ENCODE data around the gene PPM1F.

The PPM1F gene

GRCh38 chr22:21984793-21985192 lies 32.1 kb upstream of the PPM1F start:
- Mint-ChIP-seq H3K27me3 (no peaks in the 10 kb centered on the region), H3K4me1 (ENCODE audit: low read depth) (peaks cover 25% of the 10 kb centered on the region), H3K27ac (no peak overlapping the region), H3K4me3 (no peak overlapping the region), H3K9me3 (no peaks in the 10 kb centered on the region), H3K36me3 (ENCODE audit: low read depth) (peaks cover 21% of the 10 kb centered on the region)
- DNase-seq: no peak

- peak; percentile 93 for DNase-seq
- H3K9me3 Mint-ChIP-seq: no peaks in the 10 kb centered on the region
- H3K4me3 Mint-ChIP-seq: peak within 1 kb of the TSS; percentile 94
- peak within 1 kb of the TSS; percentile 92 for H3K27ac Mint-ChIP-seq
- H3K27me3 Mint-ChIP-seq: no peaks in the 10 kb centered on the region
- H3K36me3 Mint-ChIP-seq (ENCODE audit: low read depth): peaks cover 39% of the 10 kb centered on the region
- peaks cover 40% of the 10 kb centered on the region for H3K4me1 Mint-ChIP-seq (ENCODE audit: low read depth)
These were observed 29.8 kb upstream of the PPM1F start, which contains the start of gene TOP3B for GRCh38 chr22:21982338-21982965. TSS of gene TOP3B (minus strand) at chr22:21982787. CDS start at chr22:21975709, 7,078 bp downstream.

GRCh38 chr22:21981874-21982273 lies 29.2 kb upstream of the PPM1F start:
- Mint-ChIP-seq H3K27ac (peak overlapping the region; percentile 92), H3K4me3 (peak overlapping the region; percentile 94), H3K4me1 (ENCODE audit: low read depth) (peaks cover 41% of the 10 kb centered on the region), H3K36me3 (ENCODE audit: low read depth) (peaks cover 40% of the 10 kb centered on the region), H3K27me3 (no peaks in the 10 kb centered on the region), H3K9me3 (no peaks in the 10 kb centered on the region)
- DNase-seq: no peak

GRCh38 chr22:21980547-21980946 lies 27.9 kb upstream of the PPM1F start:
- Mint-ChIP-seq H3K27me3 (no peaks in the 10 kb centered on the region), H3K36me3 (ENCODE audit: low read depth) (peaks cover 54% of the 10 kb centered on the region), H3K4me3 (peak overlapping the region; percentile 94), H3K4me1 (ENCODE audit: low read depth) (peaks cover 43% of the 10 kb centered on the region), H3K9me3 (no peaks in the 10 kb centered on the region), H3K27ac (peak overlapping the region; percentile 92)
- no peak for DNase-seq

- H3K36me3 Mint-ChIP-seq (ENCODE audit: low read depth): peaks cover 71% of the 10 kb centered on the region
- no peak overlapping the region for H3K4me3 Mint-ChIP-seq
- peaks cover 43% of the 10 kb centered on the region for H3K4me1 Mint-ChIP-seq (ENCODE audit: low read depth)
- no peaks in the 10 kb centered on the region for H3K9me3 Mint-ChIP-seq
- no peak for DNase-seq
- H3K27me3 Mint-ChIP-seq: no peaks in the 10 kb centered on the region
- peak overlapping the region; percentile 68 for H3K27ac Mint-ChIP-seq
These were observed 26.1 kb upstream of the PPM1F start for GRCh38 chr22:21978564-21979386.

GRCh38 chr22:21977814-21978213 lies 25.2 kb upstream of the PPM1F start:
- H3K27ac Mint-ChIP-seq: peak overlapping the region; percentile 68
- H3K4me3 Mint-ChIP-seq: no peak overlapping the region
- H3K4me1 Mint-ChIP-seq (ENCODE audit: low read depth): peaks cover 43% of the 10 kb centered on the region
- no peaks in the 10 kb centered on the region for H3K9me3 Mint-ChIP-seq
- DNase-seq: no peak
- H3K36me3 Mint-ChIP-seq (ENCODE audit: low read depth): peaks cover 81% of the 10 kb centered on the region
- no peaks in the 10 kb centered on the region for H3K27me3 Mint-ChIP-seq

- Mint-ChIP-seq H3K27me3 (no peaks in the 10 kb centered on the region), H3K9me3 (no peaks in the 10 kb centered on the region), H3K27ac (no peak overlapping the region), H3K36me3 (ENCODE audit: low read depth) (peaks cover 88% of the 10 kb centered on the region), H3K4me3 (no peak overlapping the region), H3K4me1 (ENCODE audit: low read depth) (peaks cover 28% of the 10 kb centered on the region)
- no peak for DNase-seq
These were observed 23.3 kb upstream of the PPM1F start for GRCh38 chr22:21975854-21976345.

- H3K4me3 Mint-ChIP-seq: no peak overlapping the region
- peaks cover 90% of the 10 kb centered on the region for H3K36me3 Mint-ChIP-seq (ENCODE audit: low read depth)
- no peak for DNase-seq
- no peaks in the 10 kb centered on the region for H3K9me3 Mint-ChIP-seq
- H3K27me3 Mint-ChIP-seq: no peaks in the 10 kb centered on the region
- H3K27ac Mint-ChIP-seq: no peak overlapping the region
- peaks cover 22% of the 10 kb centered on the region for H3K4me1 Mint-ChIP-seq (ENCODE audit: low read depth)
These were observed 22.6 kb upstream of the PPM1F start for GRCh38 chr22:21975273-21975672.

- Mint-ChIP-seq H3K4me3 (no peak overlapping the region), H3K36me3 (ENCODE audit: low read depth) (peaks cover 85% of the 10 kb centered on the region), H3K27ac (no peak overlapping the region), H3K27me3 (no peaks in the 10 kb centered on the region), H3K4me1 (ENCODE audit: low read depth) (peaks cover 16% of the 10 kb centered on the region), H3K9me3 (no peaks in the 10 kb centered on the region)
- no peak for DNase-seq
These were observed 21.5 kb upstream of the PPM1F start for GRCh38 chr22:21974058-21974649.

GRCh38 chr22:21972806-21973205 lies 20.2 kb upstream of the PPM1F start:
- peaks cover 88% of the 10 kb centered on the region for H3K36me3 Mint-ChIP-seq (ENCODE audit: low read depth)
- H3K4me3 Mint-ChIP-seq: no peak overlapping the region
- H3K27ac Mint-ChIP-seq: no peak overlapping the region
- no peak for DNase-seq
- no peaks in the 10 kb centered on the region for H3K9me3 Mint-ChIP-seq
- no peaks in the 10 kb centered on the region for H3K27me3 Mint-ChIP-seq
- H3K4me1 Mint-ChIP-seq (ENCODE audit: low read depth): peaks cover 5% of the 10 kb centered on the region

- DNase-seq: peak; percentile 72
- Mint-ChIP-seq H3K4me3 (no peak overlapping the region), H3K27ac (no peak overlapping the region), H3K36me3 (ENCODE audit: low read depth) (peaks cover 88% of the 10 kb centered on the region), H3K27me3 (no peaks in the 10 kb centered on the region), H3K4me1 (ENCODE audit: low read depth) (peaks cover 2% of the 10 kb centered on the region), H3K9me3 (no peaks in the 10 kb centered on the region)
These were observed 19.7 kb upstream of the PPM1F start for GRCh38 chr22:21972293-21972779.

GRCh38 chr22:21971858-21972275 lies 19.2 kb upstream of the PPM1F start:
- no peaks in the 10 kb centered on the region for H3K27me3 Mint-ChIP-seq
- no peak overlapping the region for H3K4me3 Mint-ChIP-seq
- DNase-seq: no peak
- peaks cover 92% of the 10 kb centered on the region for H3K36me3 Mint-ChIP-seq (ENCODE audit: low read depth)
- H3K4me1 Mint-ChIP-seq (ENCODE audit: low read depth): peaks cover 2% of the 10 kb centered on the region
- no peaks in the 10 kb centered on the region for H3K9me3 Mint-ChIP-seq
- H3K27ac Mint-ChIP-seq: no peak overlapping the region

- Mint-ChIP-seq H3K36me3 (ENCODE audit: low read depth) (peaks cover 92% of the 10 kb centered on the region), H3K4me1 (ENCODE audit: low read depth) (peaks cover 2% of the 10 kb centered on the region), H3K27ac (no peak overlapping the region), H3K4me3 (no peak overlapping the region), H3K27me3 (no peaks in the 10 kb centered on the region), H3K9me3 (no peaks in the 10 kb centered on the region)
- no peak for DNase-seq
These were observed 18.4 kb upstream of the PPM1F start for GRCh38 chr22:21970800-21971617.
